G401.6 (cell line): ENCODE results near the gene MCU.

Experiments
- FAIRE-seq: peaks from 2 replicates; lab custom pipeline; 2012; peaks lifted over from hg19 to GRCh38; lab: Jason Lieb, UNC

The MCU gene

GRCh38 chr10:72802763-72803505, 111.0 kb downstream of the MCU start:
- no peak for FAIRE-seq

GRCh38 chr10:72808001-72808400, 116.1 kb downstream of the MCU start:
- FAIRE-seq, result no peak

- no peak for FAIRE-seq
Measured at GRCh38 chr10:72809006-72809405, 117.1 kb downstream of the MCU start.

- no peak for FAIRE-seq
Measured at GRCh38 chr10:72810976-72811375, 119.0 kb downstream of the MCU start.

GRCh38 chr10:72812415-72812752, 120.4 kb downstream of the MCU start:
- no peak for FAIRE-seq

- no peak for FAIRE-seq
Measured at GRCh38 chr10:72812753-72813430, 120.9 kb downstream of the MCU start.

- no peak for FAIRE-seq
Measured at GRCh38 chr10:72814099-72814790, 122.3 kb downstream of the MCU start.

GRCh38 chr10:72816565-72816964, 124.6 kb downstream of the MCU start:
- no peak for FAIRE-seq

GRCh38 chr10:72818076-72818475, 126.1 kb downstream of the MCU start:
- no peak for FAIRE-seq

- FAIRE-seq, result no peak
Measured at GRCh38 chr10:72819053-72819452, 127.1 kb downstream of the MCU start.

GRCh38 chr10:72821606-72822005, 129.7 kb downstream of the MCU start:
- no peak for FAIRE-seq

- no peak for FAIRE-seq
Measured at GRCh38 chr10:72822342-72822986, 130.5 kb downstream of the MCU start.

GRCh38 chr10:72825163-72825562, 133.2 kb downstream of the MCU start:
- FAIRE-seq, result no peak

- no peak for FAIRE-seq
Measured at GRCh38 chr10:72826346-72826745, 134.4 kb downstream of the MCU start.

- no peak for FAIRE-seq
Measured at GRCh38 chr10:72828294-72828693, 136.4 kb downstream of the MCU start.

- no peak for FAIRE-seq
Measured at GRCh38 chr10:72830625-72831024, 138.7 kb downstream of the MCU start.

- FAIRE-seq, result peak; percentile 67
Measured at GRCh38 chr10:72831696-72832409, 139.9 kb downstream of the MCU start.

- FAIRE-seq, result no peak
Measured at GRCh38 chr10:72832701-72833100, 140.8 kb downstream of the MCU start.

- peak; percentile 98 for FAIRE-seq
Measured at GRCh38 chr10:72834183-72834825, 142.4 kb downstream of the MCU start.

- no peak for FAIRE-seq
Measured at GRCh38 chr10:72840319-72840718, 148.4 kb downstream of the MCU start.

- FAIRE-seq, result no peak
Measured at GRCh38 chr10:72841487-72841886, 149.5 kb downstream of the MCU start.

- no peak for FAIRE-seq
Measured at GRCh38 chr10:72842164-72842563, 150.2 kb downstream of the MCU start.
